ENCODE data around the gene HNRNPF.
"Not testable (repeated sequence)": the region's sequence is repeated elsewhere in the genome, so short reads cannot be mapped to it uniquely, and the experiment has no call there.

Gene HNRNPF

GRCh38 chr10:43396061-43396927 lies 12.7 kb downstream of the HNRNPF start:
- DNase-seq: no peak

- no peak for DNase-seq
Measured at GRCh38 chr10:43395571-43396060, 13.4 kb downstream of the HNRNPF start.

- no peak for DNase-seq
Measured at GRCh38 chr10:43394868-43395267, 14.1 kb downstream of the HNRNPF start.

DNA sequence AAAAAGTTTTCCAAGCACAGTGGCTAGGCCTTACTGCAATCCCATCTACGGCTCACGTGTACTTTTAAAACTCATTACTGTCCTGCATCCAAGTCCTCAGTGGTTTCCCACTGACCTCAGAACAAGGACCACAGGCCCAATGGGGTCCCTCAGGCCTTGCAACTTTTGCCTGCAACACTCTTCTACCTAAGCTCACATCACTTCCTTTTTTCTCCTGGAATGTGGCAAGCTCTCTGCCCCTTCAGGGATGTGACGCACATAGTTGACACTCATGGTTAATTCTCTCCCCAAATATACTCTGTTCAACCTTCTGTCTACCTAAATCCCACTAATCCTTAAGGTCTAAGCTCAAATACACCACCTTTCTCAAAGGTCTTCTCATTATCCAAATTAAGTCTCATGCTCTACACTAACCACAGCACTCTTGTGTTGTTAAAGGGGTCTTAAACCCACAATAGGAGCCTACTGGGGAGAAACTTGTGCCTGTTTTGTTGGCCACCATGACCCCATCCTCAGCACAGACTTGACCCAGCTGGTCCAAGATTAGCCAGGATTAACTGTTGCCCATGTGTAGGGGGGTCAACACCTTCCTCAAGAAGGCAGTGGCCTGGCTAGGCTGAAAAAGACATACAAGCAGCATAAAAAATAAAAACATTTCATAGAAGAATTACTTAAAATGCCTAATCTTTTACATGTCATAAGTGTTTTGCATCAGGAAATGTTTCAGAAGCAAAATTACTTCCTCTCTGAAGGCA lies 15.2 kb downstream of the HNRNPF start:
- no peak for DNase-seq

- DNase-seq: not testable (repeated sequence)
Measured at GRCh38 chr10:43393186-43393585, 15.8 kb downstream of the HNRNPF start.

DNA sequence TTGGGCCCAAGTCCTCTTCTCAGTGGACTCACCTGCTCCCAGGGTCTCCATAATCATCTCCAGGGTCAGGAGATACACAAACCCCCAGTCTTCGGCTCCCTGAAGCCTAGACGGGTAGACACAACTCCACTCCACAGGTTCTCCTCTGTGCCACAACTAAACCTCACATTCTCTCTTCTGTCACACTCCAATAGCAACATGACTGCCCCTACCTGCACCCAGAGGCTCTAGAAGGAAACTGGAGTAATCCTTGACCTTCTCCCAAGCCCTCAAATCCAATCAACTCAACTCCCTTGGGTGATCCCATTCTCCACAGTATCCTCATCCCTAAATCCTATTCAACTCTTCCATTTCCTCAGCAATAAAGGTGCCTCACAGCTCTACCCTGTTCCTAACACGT lies 16.2 kb downstream of the HNRNPF start:
- DNase-seq: no peak

- DNase-seq: no peak
Measured at GRCh38 chr10:43391496-43391895, 17.5 kb downstream of the HNRNPF start.

- no peak for DNase-seq
Measured at GRCh38 chr10:43390759-43391158, 18.2 kb downstream of the HNRNPF start.

DNA sequence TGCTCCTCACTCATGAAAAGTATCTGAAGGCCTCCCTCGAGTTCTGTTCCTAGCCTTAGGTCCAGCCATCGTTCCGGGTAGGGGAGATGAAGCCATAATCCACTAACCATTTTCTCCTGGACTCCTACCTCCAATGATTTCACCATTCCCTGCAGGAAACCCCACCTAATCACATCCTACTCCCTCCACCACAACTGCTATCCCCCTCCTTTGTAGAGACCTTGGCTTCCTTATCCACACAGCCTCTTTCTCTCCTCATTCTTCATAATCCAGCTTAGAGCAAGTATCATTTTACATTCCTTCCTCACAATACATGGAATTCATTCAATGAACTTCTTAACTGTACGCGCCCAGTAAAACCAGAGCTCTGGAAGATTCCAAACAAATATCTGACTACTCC lies 18.7 kb downstream of the HNRNPF start:
- no peak for DNase-seq

- no peak for DNase-seq
Measured at GRCh38 chr10:43389867-43390266, 19.1 kb downstream of the HNRNPF start.

DNA sequence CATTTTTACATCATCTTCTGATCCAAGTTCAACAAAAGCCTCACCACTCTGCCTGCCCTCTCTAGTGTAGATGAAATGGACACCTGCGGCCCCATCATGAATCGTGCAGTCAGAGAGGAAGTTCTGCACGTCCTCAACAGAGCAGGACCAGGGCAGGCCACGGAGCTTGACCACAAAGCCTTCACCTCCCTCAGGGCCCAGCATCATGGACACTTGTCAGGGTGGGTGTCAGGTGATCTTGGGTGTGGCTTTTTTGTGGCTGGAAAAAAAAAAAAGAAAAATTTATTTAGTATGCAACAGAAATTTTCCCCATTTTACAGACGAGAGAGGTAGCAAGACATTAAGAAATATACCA lies 21.3 kb downstream of the HNRNPF start:
- no peak for DNase-seq

DNA sequence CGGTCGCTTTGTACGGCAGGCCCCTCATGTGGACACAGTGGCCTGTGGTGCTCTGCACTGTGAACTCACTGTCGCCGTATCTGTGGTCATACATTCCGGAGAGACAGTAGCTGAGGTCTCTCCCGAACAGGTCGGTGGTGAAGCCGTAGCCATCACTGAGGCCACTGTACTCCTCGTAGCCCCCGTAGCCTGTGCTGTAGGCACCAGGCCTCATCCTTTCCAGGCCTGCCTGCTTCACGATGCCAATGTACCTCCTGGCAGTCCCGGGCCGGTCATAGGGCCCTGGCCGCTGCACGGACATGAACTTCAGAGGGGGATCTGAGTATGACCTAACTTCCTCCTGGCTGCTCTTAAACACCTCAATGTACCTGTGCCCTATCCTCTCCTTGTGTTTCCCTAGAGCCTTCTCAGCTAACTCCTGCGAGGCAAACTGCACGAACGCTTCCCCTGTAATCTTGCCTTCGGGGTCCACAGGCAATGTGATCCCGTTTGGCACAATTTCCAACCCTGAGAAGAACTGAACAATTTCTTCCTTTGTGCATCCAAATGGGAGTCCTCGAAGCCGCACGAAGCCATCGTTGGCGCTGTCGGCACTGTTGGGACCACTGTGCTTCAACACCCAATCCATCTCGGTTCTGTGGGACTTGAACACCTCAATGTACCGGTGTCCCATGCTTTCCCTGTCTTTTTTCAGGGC lies 21.9 kb downstream of the HNRNPF start:
- no peak for DNase-seq

DNA sequence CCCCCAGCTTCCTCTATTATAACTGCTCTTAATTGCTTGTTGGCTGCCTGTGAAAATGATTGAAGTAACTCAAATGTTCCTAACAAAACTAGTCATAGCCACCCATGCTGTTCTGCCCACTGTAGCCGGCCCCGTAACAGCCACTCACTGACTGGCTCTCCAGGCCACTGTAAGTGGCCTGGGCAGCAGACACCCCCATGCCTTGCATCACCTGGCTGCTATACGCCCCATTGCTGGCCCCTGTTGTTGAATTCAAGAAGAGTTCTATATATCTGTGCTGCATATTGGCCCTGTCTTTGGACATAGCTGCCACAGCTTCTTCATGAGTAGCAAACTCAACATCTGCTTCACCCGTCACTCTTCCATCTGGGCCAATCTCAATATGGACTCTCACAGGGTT lies 22.4 kb downstream of the HNRNPF start:
- DNase-seq: no peak

DNA sequence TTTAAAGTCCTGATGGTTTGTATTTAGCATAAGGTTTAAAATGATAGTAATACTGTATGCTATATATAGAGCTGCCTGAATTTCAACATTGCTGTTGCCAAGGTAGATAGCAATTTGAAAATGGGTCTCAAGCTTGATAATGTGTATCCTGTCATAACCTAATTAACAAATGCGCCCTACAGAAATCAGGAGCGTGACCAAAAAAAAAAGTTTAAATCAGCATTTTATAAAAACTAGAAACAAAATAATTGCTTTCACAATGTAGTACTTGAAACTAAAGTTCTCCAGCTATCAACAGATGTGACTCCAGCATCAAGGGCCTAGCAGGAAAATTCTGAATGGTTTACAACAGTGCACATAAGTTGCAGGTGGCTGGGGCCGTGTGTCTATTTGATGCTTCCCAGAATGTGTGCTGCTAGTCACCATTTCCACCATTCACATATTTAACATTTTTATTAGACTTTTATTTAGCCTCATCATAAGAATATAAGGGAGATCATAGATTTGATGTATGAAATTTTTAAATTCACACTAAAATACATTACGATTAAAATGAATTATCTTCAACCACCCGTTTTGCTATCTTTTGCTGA lies 23.5 kb downstream of the HNRNPF start:
- DNase-seq: no peak

DNA sequence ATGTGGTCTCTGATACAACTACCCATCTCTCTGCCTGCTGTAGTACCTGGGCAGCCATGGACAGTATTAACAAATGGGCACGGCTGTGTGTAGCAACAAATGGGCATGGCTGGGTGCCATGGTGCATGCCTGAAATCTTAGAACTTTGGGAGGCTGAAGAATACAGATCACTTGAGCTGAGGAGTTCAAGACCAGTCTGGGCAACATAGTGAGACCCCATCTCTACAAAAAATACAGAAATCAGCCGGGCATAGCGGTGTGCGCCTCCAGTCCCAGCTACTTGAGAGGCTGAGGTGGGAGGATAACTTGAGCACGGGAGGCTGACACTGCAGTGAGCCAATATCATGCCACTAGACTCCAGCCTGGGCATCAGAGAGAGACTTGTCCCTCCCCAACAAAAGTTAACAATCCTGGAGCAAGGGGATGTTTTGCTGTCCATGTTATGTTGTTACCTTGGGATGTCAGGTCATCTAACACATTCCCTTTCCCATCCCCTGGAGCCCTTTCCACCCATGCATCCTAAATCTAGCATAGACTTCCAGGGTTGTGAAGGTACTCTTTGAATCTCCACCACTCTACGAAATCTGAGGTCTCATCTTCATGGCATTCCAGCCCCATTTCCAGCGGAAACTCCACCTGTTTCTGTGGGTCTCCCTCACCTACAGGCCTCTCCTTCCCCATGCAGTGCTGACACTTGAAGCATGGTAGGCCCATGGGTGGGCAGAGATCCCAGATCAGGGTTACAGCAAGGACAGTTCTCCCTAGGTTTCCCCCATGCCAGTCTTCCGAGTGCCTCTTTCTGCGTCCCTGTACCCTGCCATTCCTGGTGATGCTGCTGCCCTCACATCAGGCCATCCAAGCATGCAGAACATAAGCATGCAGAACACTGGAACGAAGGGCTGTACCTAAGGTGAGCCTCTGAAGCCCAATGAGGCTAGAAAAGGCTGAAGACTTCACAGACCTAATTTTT lies 24.4 kb downstream of the HNRNPF start:
- DNase-seq: no peak

DNA sequence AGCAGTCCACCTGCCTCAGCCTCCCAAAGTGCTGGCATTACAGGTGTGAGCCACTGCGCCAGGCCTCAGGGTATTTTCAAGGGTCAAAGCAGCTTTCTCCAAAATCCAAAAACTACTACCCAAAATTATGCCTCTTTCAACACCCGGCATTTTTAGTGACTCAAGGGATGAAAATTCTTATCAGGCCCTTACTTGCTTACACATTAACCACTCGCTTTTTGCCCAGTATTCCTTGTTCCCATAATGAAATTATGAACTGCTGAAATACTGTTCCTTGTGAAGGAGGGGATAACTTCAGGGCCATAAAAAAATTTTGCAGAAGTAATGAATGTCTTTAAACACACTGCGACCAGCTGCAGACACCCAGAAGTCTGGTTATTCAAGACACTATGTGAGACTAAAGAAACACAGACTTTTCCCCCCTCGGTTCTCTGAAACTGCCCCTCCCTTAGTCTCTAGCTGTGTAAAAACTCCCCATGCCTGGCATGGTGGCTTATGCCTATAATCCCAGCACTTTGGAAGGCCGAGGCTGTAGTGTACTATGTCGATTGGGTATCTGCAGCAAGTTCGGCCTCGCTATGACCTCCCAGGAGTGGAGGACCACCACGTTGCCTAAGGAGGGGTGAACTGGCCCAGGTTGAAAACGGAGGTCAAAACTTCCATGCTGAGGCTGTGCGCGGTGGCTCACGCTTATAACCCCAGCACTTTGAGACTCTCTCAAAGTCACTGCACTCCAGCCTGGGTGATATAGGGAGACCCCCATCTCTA lies 25.6 kb downstream of the HNRNPF start:
- no peak for DNase-seq

- DNase-seq: no peak
Measured at GRCh38 chr10:43380610-43381222, 28.3 kb downstream of the HNRNPF start.

DNA sequence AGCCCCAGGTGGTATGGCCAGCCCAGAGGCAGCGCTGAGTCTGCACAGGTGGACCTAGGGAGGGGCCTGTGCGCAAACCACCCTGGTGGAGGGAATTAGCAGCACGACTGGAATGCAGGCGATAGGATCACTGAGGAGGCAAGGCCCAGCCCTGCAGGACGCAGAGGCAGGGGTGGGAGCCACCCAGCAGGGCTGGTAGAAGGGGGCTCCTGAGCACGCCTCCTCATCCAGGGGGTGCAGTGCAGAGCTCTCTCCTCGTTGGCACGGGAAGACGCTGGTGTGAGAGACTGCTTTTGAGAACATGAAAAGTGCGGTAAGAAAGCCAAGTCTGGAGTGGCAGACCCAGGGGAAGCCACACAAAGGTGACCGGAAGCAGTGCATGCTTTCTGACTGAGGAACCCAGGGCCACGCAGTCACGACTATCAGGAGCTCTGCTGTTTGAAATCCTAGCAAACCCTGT lies 31.5 kb downstream of the HNRNPF start:
- no peak for DNase-seq

DNA sequence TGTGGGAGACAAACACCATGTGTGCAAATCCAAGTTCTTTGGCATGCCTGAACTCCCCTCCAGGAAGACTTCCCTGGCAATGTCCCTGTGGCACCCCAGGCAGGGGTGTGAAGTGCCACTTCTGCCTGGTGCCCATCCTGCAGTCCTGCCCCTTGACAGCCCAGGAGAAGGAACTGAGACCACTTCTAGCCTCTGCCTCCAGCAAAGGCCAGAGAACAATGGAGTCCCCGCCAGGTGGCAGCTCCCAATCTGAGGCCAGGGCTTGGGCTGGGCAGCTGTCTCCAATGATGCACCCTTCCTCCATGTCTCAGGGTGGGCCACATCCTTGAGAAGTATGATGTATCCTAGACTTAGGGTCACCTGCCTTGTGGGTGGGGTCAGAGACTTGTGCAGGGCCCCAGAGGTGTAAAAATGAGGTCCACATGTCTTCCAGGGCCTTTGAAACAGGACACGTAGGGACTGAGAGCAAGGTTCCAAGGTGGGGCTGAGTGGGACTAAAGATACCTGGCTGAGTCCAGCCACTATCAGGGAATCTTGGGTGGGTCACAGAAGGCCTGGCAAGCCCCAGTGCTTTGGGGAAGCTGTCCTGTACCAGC lies 32.1 kb downstream of the HNRNPF start:
- no peak for DNase-seq

DNA sequence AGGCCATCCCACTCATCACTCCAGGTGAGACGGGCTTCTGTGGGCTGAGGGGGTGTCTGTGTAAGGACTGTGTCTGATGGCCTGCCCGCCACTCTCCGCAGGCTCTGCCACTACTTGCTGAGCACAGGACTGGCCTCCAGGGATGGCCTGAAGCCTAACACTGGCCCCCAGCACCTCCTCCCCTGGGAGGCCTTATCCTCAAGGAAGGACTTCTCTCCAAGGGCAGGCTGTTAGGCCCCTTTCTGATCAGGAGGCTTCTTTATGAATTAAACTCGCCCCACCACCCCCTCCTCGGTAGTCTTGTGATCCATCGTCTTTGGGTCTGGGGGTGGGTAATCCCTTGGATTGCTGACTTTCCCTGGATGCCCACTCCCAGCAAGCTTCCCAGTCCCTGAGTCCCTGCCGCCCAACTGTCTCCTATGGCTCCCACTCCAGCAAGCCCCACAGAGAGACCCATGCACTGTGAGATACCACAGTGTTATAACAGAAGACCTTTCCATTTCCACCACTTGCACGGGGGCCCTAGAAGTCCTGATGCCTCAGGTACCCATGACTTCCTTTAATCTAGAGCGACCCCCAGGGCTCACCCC lies 32.8 kb downstream of the HNRNPF start:
- no peak for DNase-seq

Measured in NCI-H2171 treated with DMSO at 0.1 percent for 48 hours (cell line).